MM.1S (cell line): ENCODE measurements around the gene RBM23.

ENCODE experiments used
- DNase-seq: peaks from one replicate; pipeline ENCODE4 v3.0.0-alpha.2; 2015
- H2AFZ ChIP-seq: fragments of 300-600 bp; sonication (generic); 2 replicates; pipeline ENCODE4 v1.6.0; 2016; ENCODE audit warnings: antibody characterized with exemption, low read length
- H3F3A ChIP-seq: fragments of 300-600 bp; sonication (generic); 2 replicates; pipeline ENCODE4 v1.6.1; 2016; ENCODE audit warnings: mild to moderate bottlenecking, antibody characterized with exemption, low read length, moderate library complexity, mixed read lengths; ENCODE audit not compliant: insufficient read depth
- H3K27ac ChIP-seq: fragments of 300-600 bp; sonication (generic); 2 replicates; pipeline ENCODE4 v1.5.1; 2016; ENCODE audit warnings: mild to moderate bottlenecking, low read length
- H3K27me3 ChIP-seq: fragments of 300-600 bp; sonication (generic); replicated peaks from 2 replicates; pipeline ENCODE4 v1.6.0; 2016; ENCODE audit warnings: low read length; ENCODE audit not compliant: insufficient read depth
- H3K36me3 ChIP-seq: fragments of 300-600 bp; sonication (generic); replicated peaks from 2 replicates; pipeline ENCODE4 v1.6.1; 2016; ENCODE audit warnings: mild to moderate bottlenecking, low read length, mixed read lengths; ENCODE audit not compliant: insufficient read depth
- H3K4me1 ChIP-seq: fragments of 300-600 bp; sonication (generic); 2 replicates; pipeline ENCODE4 v1.6.1; 2016; ENCODE audit warnings: low read length, mixed read lengths
- H3K4me2 ChIP-seq: fragments of 300-600 bp; sonication (generic); 2 replicates; pipeline ENCODE4 v1.6.0; 2016; ENCODE audit warnings: low read depth, low read length
- H3K4me3 ChIP-seq: fragments of 300-600 bp; sonication (generic); 2 replicates; pipeline ENCODE4 v1.5.1; 2016; ENCODE audit warnings: low read length, mixed read lengths
- H3K79me2 ChIP-seq: fragments of 300-600 bp; sonication (generic); 2 replicates; pipeline ENCODE4 v1.6.1; 2016; ENCODE audit warnings: mixed run types, low read length, mixed read lengths
- H3K9ac ChIP-seq: fragments of 300-600 bp; sonication (generic); 2 replicates; pipeline ENCODE4 v1.6.1; 2016; ENCODE audit warnings: low read length, mixed read lengths
- H3K9me2 ChIP-seq: fragments of 300-600 bp; sonication (generic); replicated peaks from 2 replicates; pipeline ENCODE4 v1.6.1; 2016; ENCODE audit warnings: mild to moderate bottlenecking, low read length, mixed read lengths; ENCODE audit not compliant: insufficient read depth
- H3K9me3 ChIP-seq: fragments of 300-600 bp; sonication (generic); replicated peaks from 2 replicates; pipeline ENCODE4 v1.6.1; 2016; ENCODE audit warnings: mild to moderate bottlenecking, low read length, mixed read lengths; ENCODE audit not compliant: insufficient read depth
- H4K20me1 ChIP-seq: fragments of 300-600 bp; sonication (generic); 2 replicates; pipeline ENCODE4 v1.6.1; 2016; ENCODE audit warnings: mild to moderate bottlenecking, low read length, moderate library complexity, mixed read lengths; ENCODE audit not compliant: insufficient read depth
- CTCF ChIP-seq: fragments of 300-600 bp; sonication (generic); IDR thresholded peaks from 2 replicates; pipeline ENCODE4 v1.5.1; 2016; ENCODE audit warnings: antibody characterized with exemption, low read length, mixed read lengths
- EZH2 ChIP-seq: fragments of 300-600 bp; sonication (generic); optimal IDR thresholded peaks from 2 replicates; pipeline ENCODE3; 2017; ENCODE audit warnings: low read depth, mild to moderate bottlenecking, antibody characterized with exemption, low read length, mixed read lengths
- EZH2phosphoT487 ChIP-seq: fragments of 300-600 bp; sonication (generic); IDR thresholded peaks from 2 replicates; pipeline ENCODE4 v1.6.1; 2018; ENCODE audit warnings: antibody characterized with exemption, low read length

RBM23 gene

GRCh38 chr14:22847661-22848341 lies 71.1 kb downstream of the RBM23 start:
- Histone ChIP-seq H2AFZ (no peak overlapping the region), H3F3A (no peaks in the 10 kb centered on the region), H3K4me1 (peaks cover under 1% of the 10 kb centered on the region; the same call in 1 of the 2 replicates), H3K4me2 (no peak overlapping the region), H3K4me3 (no peak overlapping the region), H3K36me3 (no peaks in the 10 kb centered on the region), H4K20me1 (no peaks in the 10 kb centered on the region), H3K9ac (no peak overlapping the region), H3K9me3 (no peaks in the 10 kb centered on the region), H3K9me2 (no peaks in the 10 kb centered on the region), H3K27ac (no peak overlapping the region), H3K79me2 (no peaks in the 10 kb centered on the region), H3K27me3 (no peaks in the 10 kb centered on the region)
- DNase-seq: no peak
- TF ChIP-seq CTCF: no peak
- TF ChIP-seq EZH2phosphoT487: no peak
- no peak for TF ChIP-seq EZH2

- H2AFZ ChIP-seq: no peak overlapping the region
- no peak overlapping the region for H3K9ac ChIP-seq
- H3K4me2 ChIP-seq: no peak overlapping the region
- TF ChIP-seq EZH2 (no peak), EZH2phosphoT487 (no peak), CTCF (no peak)
- no peak overlapping the region for H3K27ac ChIP-seq
- H3K27me3 ChIP-seq: no peaks in the 10 kb centered on the region
- no peaks in the 10 kb centered on the region for H3F3A ChIP-seq
- H3K4me3 ChIP-seq: no peak overlapping the region
- no peaks in the 10 kb centered on the region for H4K20me1 ChIP-seq
- no peak for DNase-seq
- no peaks in the 10 kb centered on the region for H3K9me2 ChIP-seq
- H3K36me3 ChIP-seq: no peaks in the 10 kb centered on the region
- H3K9me3 ChIP-seq: no peaks in the 10 kb centered on the region
- H3K79me2 ChIP-seq: no peaks in the 10 kb centered on the region
- no peaks in the 10 kb centered on the region for H3K4me1 ChIP-seq
These were observed 72.1 kb downstream of the RBM23 start for GRCh38 chr14:22846811-22847307.

GRCh38 chr14:22845821-22846625 lies 72.9 kb downstream of the RBM23 start:
- Histone ChIP-seq H3K27me3 (no peaks in the 10 kb centered on the region), H3K27ac (no peak overlapping the region)
- DNase-seq: no peak

More at GRCh38 chr14:22845821-22846625, 72.9 kb downstream of the RBM23 start:
- H3K9me3 ChIP-seq: no peaks in the 10 kb centered on the region
- H3F3A ChIP-seq: no peaks in the 10 kb centered on the region
- no peaks in the 10 kb centered on the region for H3K36me3 ChIP-seq
- no peak overlapping the region for H3K9ac ChIP-seq
- no peaks in the 10 kb centered on the region for H3K9me2 ChIP-seq
- no peak overlapping the region for H3K4me2 ChIP-seq
- no peak overlapping the region for H2AFZ ChIP-seq
- H3K4me1 ChIP-seq: no peaks in the 10 kb centered on the region
- no peaks in the 10 kb centered on the region for H3K79me2 ChIP-seq
- no peak for TF ChIP-seq EZH2phosphoT487
- no peak for TF ChIP-seq CTCF
- TF ChIP-seq EZH2: no peak
- H4K20me1 ChIP-seq: no peaks in the 10 kb centered on the region
- no peak overlapping the region for H3K4me3 ChIP-seq
